ENCODE results near the gene RAB5IF.
"Not testable (repeated sequence)": the region's sequence is repeated elsewhere in the genome, so short reads cannot be mapped to it uniquely, and the experiment has no call there.

RAB5IF gene

GRCh38 chr20:36605399-36606157 lies at the start of gene RAB5IF:
Gene RAB5IF (plus strand): TSS chr20:36605779. CDS start chr20:36605952, 173 bp downstream.
- DNase-seq = peak; percentile 100

DNA sequence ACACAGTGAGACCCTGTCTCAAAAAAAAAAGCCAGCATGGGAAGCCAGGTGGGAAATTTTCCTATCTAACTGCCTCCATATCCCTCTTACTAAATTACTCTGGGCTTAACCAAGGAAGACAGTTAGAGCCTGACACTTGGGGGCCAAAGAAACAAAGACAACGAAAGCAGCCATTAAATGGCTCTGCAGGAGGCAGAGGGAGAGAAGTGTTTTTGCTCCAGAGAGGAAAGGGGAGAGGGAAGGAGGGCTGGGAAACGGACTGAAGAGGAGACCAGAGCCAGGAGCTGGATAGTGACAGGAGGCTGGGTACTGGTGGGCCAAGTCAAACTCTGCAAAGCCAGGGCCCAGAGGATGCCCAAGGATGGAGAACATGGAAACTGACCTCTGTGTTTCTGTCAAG lies 42.9 kb upstream of the RAB5IF start:
- no peak for DNase-seq

- DNase-seq = no peak
Observed at GRCh38 chr20:36563374-36563773, 42.2 kb upstream of the RAB5IF start.

DNA sequence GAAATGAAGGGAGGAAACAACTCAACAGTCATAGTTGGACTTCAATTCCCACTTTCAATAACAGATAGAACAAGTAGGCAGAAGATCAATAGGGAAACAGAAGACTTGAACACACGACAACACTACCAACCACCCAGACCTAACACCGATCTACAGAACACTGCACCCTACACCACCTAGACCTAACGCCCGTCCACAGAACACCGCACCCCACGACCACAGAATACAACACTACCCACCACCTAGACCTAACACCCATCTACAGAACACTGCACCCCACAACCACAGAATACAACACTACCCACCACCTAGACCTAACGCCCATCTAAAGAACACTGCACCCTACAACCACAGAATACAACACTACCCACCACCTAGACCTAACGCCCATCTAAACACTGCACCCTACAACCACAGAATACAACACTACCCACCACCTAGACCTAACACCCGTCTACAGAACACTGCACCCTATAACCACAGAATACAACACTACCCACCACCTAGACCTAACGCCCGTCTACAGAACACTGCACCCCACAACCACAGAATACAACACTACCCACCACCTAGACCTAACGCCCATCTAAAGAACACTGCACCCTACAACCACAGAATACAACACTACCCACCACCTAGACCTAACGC lies 41.4 kb upstream of the RAB5IF start:
- DNase-seq = not testable (repeated sequence)

- not testable (repeated sequence) for DNase-seq
Observed at GRCh38 chr20:36564726-36565121, 40.9 kb upstream of the RAB5IF start.

GRCh38 chr20:36565520-36565919 lies 40.1 kb upstream of the RAB5IF start:
- DNase-seq = no peak

DNA sequence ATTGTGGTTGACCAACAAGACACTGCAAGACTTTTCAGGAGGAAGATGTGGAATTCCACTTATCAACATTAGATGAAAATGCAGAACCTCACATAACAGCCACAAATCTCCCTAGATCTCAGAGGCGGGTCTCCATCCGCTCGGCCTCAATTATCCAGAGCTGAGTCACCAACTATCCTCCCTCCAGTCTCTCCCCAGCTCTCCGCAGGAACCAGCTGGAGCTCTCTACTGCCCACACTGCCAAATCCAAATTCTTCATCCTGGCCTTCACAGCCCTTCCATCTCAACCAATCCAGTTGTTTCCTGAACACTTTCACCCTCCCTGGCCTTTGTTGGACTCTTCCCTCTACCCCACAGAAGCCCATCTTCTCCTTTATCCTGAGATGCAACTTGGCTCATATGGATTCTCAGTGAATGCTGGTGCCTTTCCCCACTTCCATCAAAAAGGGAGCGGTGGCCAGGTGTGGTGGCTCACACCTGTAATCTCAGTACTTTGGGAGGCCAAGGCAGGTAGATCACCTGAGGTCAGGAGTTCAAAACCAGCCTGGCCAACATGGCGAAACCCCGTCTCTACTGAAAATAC lies 35.6 kb upstream of the RAB5IF start:
- DNase-seq = no peak

GRCh38 chr20:36571564-36572504 lies 33.7 kb upstream of the RAB5IF start:
- peak; percentile 45 for DNase-seq

GRCh38 chr20:36572701-36573102 lies 32.9 kb upstream of the RAB5IF start:
- DNase-seq = no peak

DNA sequence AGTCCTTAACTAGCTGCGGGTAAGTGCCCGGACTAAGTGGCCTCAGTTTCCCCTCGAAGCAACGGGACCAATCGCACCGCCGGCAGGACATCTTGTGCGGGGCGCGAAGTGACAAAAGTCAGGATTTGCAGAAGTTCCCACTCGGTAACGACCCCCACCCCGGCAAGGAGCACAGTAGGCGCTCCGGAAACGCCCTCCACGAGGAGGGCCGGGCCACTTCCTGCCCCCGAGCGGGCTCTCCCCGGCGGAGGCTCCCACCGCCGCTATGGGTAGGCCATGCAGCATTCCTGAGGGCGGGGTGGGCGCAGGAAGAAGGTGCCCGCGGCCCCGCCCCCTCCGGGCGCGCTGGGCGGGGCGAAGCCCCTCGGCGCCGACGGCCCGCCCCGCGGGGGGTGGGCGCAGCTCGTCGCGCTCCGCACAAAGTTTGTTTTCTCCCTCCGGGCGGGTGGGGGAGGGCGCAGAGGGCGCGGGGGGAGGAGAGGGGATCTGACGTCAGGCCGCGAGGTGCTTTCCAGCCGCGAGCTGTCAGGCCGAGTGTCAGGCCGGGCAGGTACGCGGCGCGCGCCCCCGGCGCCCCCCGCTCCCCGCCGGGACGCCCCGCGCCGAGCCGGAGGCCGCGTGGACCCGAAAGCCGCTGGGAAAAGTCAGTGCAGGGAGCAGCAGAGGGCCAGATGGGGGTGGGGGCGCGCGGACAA lies 32.3 kb upstream of the RAB5IF start, which contains the start of gene TGIF2:
TGIF2 (plus strand) TSS at position 495 of the 695 bp plus-strand sequence. CDS start 5,178 bp downstream, outside the sequence.
- DNase-seq = peak; percentile 81

GRCh38 chr20:36573798-36574365 lies 31.7 kb upstream of the RAB5IF start:
- DNase-seq = peak; percentile 55

DNA sequence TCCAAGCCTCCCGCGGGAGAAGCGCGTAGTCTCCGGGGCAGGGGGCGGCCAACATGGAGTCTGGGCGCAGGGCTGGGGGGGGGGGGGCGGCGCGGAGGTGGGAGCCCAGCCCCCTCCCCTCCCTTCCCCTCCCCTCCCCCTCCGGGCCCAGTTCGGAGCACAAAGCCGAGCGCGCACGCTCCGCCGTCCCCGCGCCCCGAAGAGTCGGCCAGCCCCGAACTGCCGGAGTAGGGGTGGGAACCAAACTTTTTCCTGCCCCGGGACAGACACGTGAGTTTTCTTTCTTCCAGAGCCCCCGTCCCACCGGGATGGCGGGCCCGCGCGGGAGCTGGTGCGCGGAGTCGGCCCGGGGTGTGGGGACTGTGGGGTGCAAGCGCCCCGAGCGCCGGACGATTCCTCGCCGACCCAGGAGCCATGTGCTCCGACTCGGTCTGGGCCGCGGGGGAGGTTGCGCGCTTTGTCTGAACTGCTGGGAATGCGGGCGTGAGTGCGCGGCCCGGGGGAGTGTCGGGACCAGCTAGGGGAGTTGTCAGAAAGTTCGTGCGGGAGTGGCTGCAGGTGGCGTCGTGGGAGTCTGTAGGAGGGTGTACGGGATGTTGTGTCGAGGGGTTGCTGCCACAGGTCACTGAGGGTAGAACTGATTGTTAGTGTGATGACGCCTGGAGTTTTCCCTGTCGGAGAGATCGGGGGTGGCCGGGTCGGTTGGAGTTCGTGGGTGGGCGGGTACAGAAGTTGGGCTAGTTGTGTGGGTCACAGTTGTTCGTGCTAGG lies 31.0 kb upstream of the RAB5IF start:
- DNase-seq = peak; percentile 78

DNA sequence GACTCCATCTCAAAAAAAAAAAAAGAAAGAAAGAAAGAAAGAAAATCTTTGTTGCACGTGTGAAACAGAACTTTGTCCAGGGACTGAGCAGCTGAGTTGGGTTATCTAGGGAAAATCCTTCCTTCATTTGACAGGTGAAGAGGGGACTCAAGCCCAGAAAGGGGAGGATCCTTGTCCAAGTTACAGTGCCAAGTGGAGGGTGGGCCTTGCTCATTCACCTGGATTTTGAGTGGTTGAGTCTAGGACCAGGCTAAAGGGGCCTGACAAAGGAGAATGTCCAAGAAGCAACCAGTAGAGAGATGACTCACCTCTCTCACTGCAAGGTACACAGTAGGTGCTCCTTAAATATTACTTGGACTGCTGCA lies 29.5 kb upstream of the RAB5IF start:
- DNase-seq = no peak

- DNase-seq = no peak
Observed at GRCh38 chr20:36578356-36579041, 27.1 kb upstream of the RAB5IF start.

GRCh38 chr20:36579996-36580545 lies 25.5 kb upstream of the RAB5IF start:
- no peak for DNase-seq

DNA sequence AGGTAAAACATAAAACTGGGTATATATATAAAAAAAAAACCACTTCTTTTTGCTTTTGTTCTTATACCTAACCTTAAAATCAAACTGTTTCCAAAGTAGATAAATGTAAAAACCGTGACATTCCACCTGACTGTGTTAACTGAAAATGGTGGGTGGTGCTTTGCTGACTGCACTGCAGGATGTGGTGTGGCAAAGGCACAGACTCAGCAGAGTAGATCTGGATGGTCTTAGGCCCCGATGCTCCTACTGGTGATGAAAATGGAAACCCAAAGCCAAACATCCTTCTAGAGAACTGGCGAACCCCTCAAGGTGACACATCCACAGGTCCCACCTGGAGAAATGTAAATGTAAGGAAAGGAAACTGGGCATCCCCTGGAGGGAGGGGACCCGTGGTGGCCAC lies 23.3 kb upstream of the RAB5IF start:
- DNase-seq = no peak

DNA sequence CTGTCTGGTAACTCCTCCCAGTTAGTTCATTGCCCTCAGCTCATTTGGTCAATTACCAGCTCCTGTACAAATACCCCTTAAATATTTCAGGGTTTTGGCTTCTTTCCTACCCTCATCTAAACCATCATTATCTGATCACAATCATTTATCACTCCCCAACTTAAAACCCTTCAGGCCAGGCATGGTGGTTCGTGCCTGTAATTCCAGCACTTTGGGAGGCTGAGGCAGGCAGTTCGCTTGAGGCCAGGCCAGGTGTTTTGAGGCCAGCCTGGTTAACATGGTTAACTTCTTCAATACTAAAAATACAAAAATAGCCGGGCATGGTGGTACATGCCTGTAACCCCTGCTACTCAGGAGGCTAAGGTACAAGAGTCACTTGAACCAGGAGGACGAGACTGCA lies 22.8 kb upstream of the RAB5IF start:
- no peak for DNase-seq

- no peak for DNase-seq
Observed at GRCh38 chr20:36584018-36584481, 21.5 kb upstream of the RAB5IF start.

- no peak for DNase-seq
Observed at GRCh38 chr20:36585410-36586125, 20.0 kb upstream of the RAB5IF start.
